Measurements from ENCODE around the gene CCNI2.

CCNI2 gene

GRCh38 chr5:132746592-132746953, 653 bp upstream of the CCNI2 start:
- H3F3A ChIP-seq (ENCODE audit: low read depth): no peaks in the 10 kb centered on the region
- H3K9me2 ChIP-seq (replicated peaks; ENCODE audit: low read depth, low read length): no peaks in the 10 kb centered on the region
- no peaks in the 10 kb centered on the region for H3K27me3 ChIP-seq (ENCODE audit: insufficient read depth, low read length, poor library complexity, severe bottlenecking)
- TF ChIP-seq EZH2phosphoT487 (IDR thresholded peaks at IDR 0.05; ENCODE audit: borderline replicate concordance): no peak
- no peak for TF ChIP-seq CTCF (conservative IDR thresholded peaks at IDR 0.05; ENCODE audit: low read length)
- no peak overlapping the region for H3K9ac ChIP-seq (ENCODE audit: low read depth, low read length, poor library complexity, severe bottlenecking)
- H3K4me2 ChIP-seq (ENCODE audit: low read depth, low read length, poor library complexity, severe bottlenecking): no peak overlapping the region
- no peaks in the 10 kb centered on the region for H3K36me3 ChIP-seq (ENCODE audit: insufficient read depth, low read length)
- no peak overlapping the region for H3K4me3 ChIP-seq (ENCODE audit: low read length, poor library complexity, severe bottlenecking)
- no peaks in the 10 kb centered on the region for H3K4me1 ChIP-seq (ENCODE audit: insufficient read depth, low read length, poor library complexity, severe bottlenecking)
- no peak overlapping the region for H2AFZ ChIP-seq (ENCODE audit: low read length)
- no peaks in the 10 kb centered on the region for H3K79me2 ChIP-seq (ENCODE audit: insufficient read depth, low read length)
- H3K9me3 ChIP-seq (ENCODE audit: insufficient read depth, low read depth, low read length): no peaks in the 10 kb centered on the region
- H4K20me1 ChIP-seq (ENCODE audit: insufficient read depth, low read length, poor library complexity, severe bottlenecking): no peaks in the 10 kb centered on the region

GRCh38 chr5:132747616-132748440, 602 bp downstream of the CCNI2 start:
- Histone ChIP-seq H3K79me2 (ENCODE audit: insufficient read depth, low read length) (no peaks in the 10 kb centered on the region), H3F3A (ENCODE audit: low read depth) (no peaks in the 10 kb centered on the region), H3K9ac (ENCODE audit: low read depth, low read length, poor library complexity, severe bottlenecking) (no peak overlapping the region), H3K27me3 (ENCODE audit: insufficient read depth, low read length, poor library complexity, severe bottlenecking) (no peaks in the 10 kb centered on the region), H3K36me3 (ENCODE audit: insufficient read depth, low read length) (no peaks in the 10 kb centered on the region), H3K4me1 (ENCODE audit: insufficient read depth, low read length, poor library complexity, severe bottlenecking) (no peaks in the 10 kb centered on the region), H4K20me1 (ENCODE audit: insufficient read depth, low read length, poor library complexity, severe bottlenecking) (no peaks in the 10 kb centered on the region), H3K9me3 (ENCODE audit: insufficient read depth, low read depth, low read length) (no peaks in the 10 kb centered on the region), H3K9me2 (replicated peaks; ENCODE audit: low read depth, low read length) (no peaks in the 10 kb centered on the region), H3K4me2 (ENCODE audit: low read depth, low read length, poor library complexity, severe bottlenecking) (no peak overlapping the region), H2AFZ (ENCODE audit: low read length) (no peak overlapping the region), H3K4me3 (ENCODE audit: low read length, poor library complexity, severe bottlenecking) (no peak overlapping the region)
- TF ChIP-seq CTCF (conservative IDR thresholded peaks at IDR 0.05; ENCODE audit: low read length): no peak
- no peak for TF ChIP-seq EZH2phosphoT487 (IDR thresholded peaks at IDR 0.05; ENCODE audit: borderline replicate concordance)

- Histone ChIP-seq H3F3A (ENCODE audit: low read depth) (no peaks in the 10 kb centered on the region), H2AFZ (ENCODE audit: low read length) (no peak overlapping the region), H3K79me2 (ENCODE audit: insufficient read depth, low read length) (no peaks in the 10 kb centered on the region), H3K4me1 (ENCODE audit: insufficient read depth, low read length, poor library complexity, severe bottlenecking) (no peaks in the 10 kb centered on the region), H3K4me2 (ENCODE audit: low read depth, low read length, poor library complexity, severe bottlenecking) (no peak overlapping the region), H3K27me3 (ENCODE audit: insufficient read depth, low read length, poor library complexity, severe bottlenecking) (no peaks in the 10 kb centered on the region), H3K9ac (ENCODE audit: low read depth, low read length, poor library complexity, severe bottlenecking) (no peak overlapping the region), H4K20me1 (ENCODE audit: insufficient read depth, low read length, poor library complexity, severe bottlenecking) (no peaks in the 10 kb centered on the region), H3K4me3 (ENCODE audit: low read length, poor library complexity, severe bottlenecking) (no peak overlapping the region), H3K9me3 (ENCODE audit: insufficient read depth, low read depth, low read length) (no peaks in the 10 kb centered on the region), H3K36me3 (ENCODE audit: insufficient read depth, low read length) (no peaks in the 10 kb centered on the region), H3K9me2 (replicated peaks; ENCODE audit: low read depth, low read length) (no peaks in the 10 kb centered on the region)
- TF ChIP-seq CTCF (conservative IDR thresholded peaks at IDR 0.05; ENCODE audit: low read length) (no peak), EZH2phosphoT487 (IDR thresholded peaks at IDR 0.05; ENCODE audit: borderline replicate concordance) (no peak)
Observed at GRCh38 chr5:132748522-132749000, 1.3 kb downstream of the CCNI2 start.
